Osteocyte (in vitro differentiated cells): ENCODE data around the gene IGLON5. TPM values are rescaled to one million over a fixed set of nuclear protein-coding genes. Genes with fewer than 3 reads are reported as not detected.

ENCODE experiments used
- DNase-seq: peaks from one replicate; pipeline ENCODE4 v3.0.0; 2021; ENCODE audit warnings: mixed read lengths; ENCODE audit not compliant: unreplicated experiment; ENCODE audit errors: extremely low spot score
- H3K27ac Mint-ChIP-seq: one replicate; pipeline ENCODE4 v1.8.0; 2021; ENCODE audit warnings: mild to moderate bottlenecking, mixed read lengths; ENCODE audit not compliant: unreplicated experiment
- H3K27me3 Mint-ChIP-seq: one replicate; pipeline ENCODE4 v1.8.0; 2021; ENCODE audit warnings: mixed read lengths; ENCODE audit not compliant: unreplicated experiment
- H3K36me3 Mint-ChIP-seq: one replicate; pipeline ENCODE4 v1.8.0; 2021; ENCODE audit warnings: mixed read lengths; ENCODE audit not compliant: unreplicated experiment
- H3K4me1 Mint-ChIP-seq: one replicate; pipeline ENCODE4 v1.8.0; 2021; ENCODE audit warnings: mixed read lengths; ENCODE audit not compliant: unreplicated experiment
- H3K4me3 Mint-ChIP-seq: one replicate; pipeline ENCODE4 v1.8.0; 2021; ENCODE audit warnings: mild to moderate bottlenecking, moderate library complexity, mixed read lengths; ENCODE audit not compliant: unreplicated experiment
- H3K9me3 Mint-ChIP-seq: one replicate; pipeline ENCODE4 v1.8.0; 2021; ENCODE audit warnings: mixed read lengths; ENCODE audit not compliant: unreplicated experiment
- total RNA-seq: library from RNA; stranded (reverse); gene quantifications from 2 replicates; pipeline ENCODE4 v1.2.1, GENCODE V29; 2021
- TF ChIP-seq, protein P1 (sequence below): fragments of 200-600 bp; sonication (generic); IDR thresholded peaks from 2 replicates; pipeline ENCODE4 v1.5.0; 2021; ENCODE audit warnings: antibody characterized with exemption, mild to moderate bottlenecking, moderate library complexity

The IGLON5 gene
- total RNA-seq, 1 donor from 2014 or later: not detected

DNA sequence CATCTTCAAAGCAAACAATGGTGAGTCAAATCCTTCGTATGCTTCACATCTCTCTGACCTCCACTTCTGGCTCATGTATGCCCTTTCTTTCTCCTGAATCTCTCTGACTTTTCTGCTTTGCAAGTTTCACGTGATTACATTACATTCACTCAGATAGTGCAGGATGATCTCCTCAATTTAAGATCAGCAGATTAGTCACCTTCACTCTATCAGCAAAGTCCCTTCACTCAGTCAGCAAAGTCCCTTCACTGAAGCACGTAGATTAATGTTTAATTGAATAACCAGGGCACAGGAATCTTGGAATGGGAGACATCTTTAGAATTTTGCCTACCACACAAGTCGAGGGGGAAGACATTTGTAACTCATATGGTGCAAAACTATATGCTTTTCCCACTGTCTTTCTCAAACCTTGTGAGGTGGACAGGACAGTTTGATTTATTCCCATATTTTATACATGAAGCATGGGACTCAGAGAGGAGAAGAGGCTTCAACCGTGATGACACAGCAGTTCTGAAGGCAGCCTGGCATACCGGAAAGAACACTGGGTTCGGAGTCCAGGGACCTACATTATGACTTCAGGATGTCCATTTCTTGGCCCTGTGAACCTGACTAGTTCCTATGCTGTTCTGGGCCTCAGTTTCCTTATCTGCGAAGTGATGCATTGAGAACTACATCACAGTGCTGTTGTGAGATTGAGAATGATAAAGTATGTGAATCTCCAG, 37.2 kb upstream of the IGLON5 start:
- peak; percentile 60 for DNase-seq
- TF ChIP-seq, protein P1, sequence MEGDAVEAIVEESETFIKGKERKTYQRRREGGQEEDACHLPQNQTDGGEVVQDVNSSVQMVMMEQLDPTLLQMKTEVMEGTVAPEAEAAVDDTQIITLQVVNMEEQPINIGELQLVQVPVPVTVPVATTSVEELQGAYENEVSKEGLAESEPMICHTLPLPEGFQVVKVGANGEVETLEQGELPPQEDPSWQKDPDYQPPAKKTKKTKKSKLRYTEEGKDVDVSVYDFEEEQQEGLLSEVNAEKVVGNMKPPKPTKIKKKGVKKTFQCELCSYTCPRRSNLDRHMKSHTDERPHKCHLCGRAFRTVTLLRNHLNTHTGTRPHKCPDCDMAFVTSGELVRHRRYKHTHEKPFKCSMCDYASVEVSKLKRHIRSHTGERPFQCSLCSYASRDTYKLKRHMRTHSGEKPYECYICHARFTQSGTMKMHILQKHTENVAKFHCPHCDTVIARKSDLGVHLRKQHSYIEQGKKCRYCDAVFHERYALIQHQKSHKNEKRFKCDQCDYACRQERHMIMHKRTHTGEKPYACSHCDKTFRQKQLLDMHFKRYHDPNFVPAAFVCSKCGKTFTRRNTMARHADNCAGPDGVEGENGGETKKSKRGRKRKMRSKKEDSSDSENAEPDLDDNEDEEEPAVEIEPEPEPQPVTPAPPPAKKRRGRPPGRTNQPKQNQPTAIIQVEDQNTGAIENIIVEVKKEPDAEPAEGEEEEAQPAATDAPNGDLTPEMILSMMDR: no peak
- Mint-ChIP-seq H3K27me3 (no peaks in the 10 kb centered on the region), H3K4me3 (no peak overlapping the region), H3K9me3 (peaks cover 15% of the 10 kb centered on the region), H3K4me1 (no peaks in the 10 kb centered on the region), H3K36me3 (no peaks in the 10 kb centered on the region), H3K27ac (no peak overlapping the region)

DNA sequence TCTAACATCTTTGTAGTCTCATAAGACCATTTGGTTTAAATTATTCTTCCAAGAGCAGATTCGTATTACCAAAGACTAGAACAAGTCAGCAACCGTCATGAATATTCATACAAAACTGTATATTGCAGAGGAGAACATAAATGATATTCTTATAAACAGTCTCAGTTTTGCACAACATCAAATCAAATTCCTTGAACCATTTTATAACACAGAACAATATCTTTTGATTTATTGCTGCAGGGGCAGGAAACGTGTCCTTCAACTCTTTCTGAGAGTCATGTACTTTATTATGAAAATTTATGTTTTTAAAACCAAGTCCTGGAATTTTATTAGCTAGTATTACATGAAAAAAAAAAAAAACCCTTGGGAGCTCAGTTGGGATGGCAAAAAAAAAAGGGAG, 34.3 kb upstream of the IGLON5 start:
- Mint-ChIP-seq H3K27me3 (no peaks in the 10 kb centered on the region), H3K9me3 (peaks cover 20% of the 10 kb centered on the region), H3K4me1 (no peaks in the 10 kb centered on the region), H3K4me3 (no peak overlapping the region), H3K27ac (no peak overlapping the region), H3K36me3 (no peaks in the 10 kb centered on the region)
- TF ChIP-seq, protein P1: no peak
- DNase-seq: no peak

DNA sequence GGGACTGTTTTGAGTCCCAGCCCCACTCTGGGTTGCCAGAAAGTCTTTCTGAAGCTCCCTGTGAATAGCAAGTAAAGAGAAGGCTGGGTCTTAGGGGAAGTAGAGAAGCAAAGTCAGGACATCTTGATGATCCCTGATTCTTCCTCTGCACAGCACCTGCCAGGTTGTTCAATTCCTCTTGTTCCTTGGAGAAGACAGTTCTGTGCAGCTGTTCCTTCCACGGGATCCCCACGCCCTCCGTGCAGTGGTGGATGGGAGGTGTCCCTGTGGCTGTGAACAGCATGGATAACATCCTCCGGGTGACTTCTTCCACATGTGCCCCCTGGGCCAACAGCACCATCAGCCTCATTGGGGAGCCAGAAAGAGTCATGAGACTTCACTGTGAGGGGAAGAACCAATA, 29.1 kb upstream of the IGLON5 start:
- TF ChIP-seq, protein P1: no peak
- no peak for DNase-seq
- H3K9me3 Mint-ChIP-seq: peaks cover 20% of the 10 kb centered on the region
- H3K27ac Mint-ChIP-seq: no peak overlapping the region
- no peaks in the 10 kb centered on the region for H3K4me1 Mint-ChIP-seq
- no peaks in the 10 kb centered on the region for H3K27me3 Mint-ChIP-seq
- H3K4me3 Mint-ChIP-seq: no peak overlapping the region
- H3K36me3 Mint-ChIP-seq: no peaks in the 10 kb centered on the region

DNA sequence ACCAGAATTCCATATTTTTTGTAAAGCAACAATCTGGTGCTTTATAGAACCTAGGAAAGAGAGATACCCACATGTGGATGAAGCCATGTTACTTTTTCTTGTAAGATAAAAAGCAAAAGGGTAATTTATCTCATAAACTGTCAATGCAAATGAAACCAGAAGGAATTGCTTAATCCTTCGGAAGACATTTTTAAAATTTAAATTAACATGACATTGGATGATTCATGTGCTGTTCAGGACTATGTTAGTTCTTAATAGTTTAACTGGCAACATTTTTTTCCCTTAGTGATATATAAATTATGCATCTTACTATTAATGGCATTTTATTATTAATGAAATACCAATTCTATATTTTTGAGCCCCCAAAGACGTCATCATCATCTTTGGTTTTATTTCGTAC, 25.8 kb upstream of the IGLON5 start:
- TF ChIP-seq, protein P1: no peak
- no peaks in the 10 kb centered on the region for H3K27me3 Mint-ChIP-seq
- no peaks in the 10 kb centered on the region for H3K36me3 Mint-ChIP-seq
- H3K4me3 Mint-ChIP-seq: no peak overlapping the region
- peaks cover 17% of the 10 kb centered on the region for H3K9me3 Mint-ChIP-seq
- DNase-seq: no peak
- no peak overlapping the region for H3K27ac Mint-ChIP-seq
- no peaks in the 10 kb centered on the region for H3K4me1 Mint-ChIP-seq

DNA sequence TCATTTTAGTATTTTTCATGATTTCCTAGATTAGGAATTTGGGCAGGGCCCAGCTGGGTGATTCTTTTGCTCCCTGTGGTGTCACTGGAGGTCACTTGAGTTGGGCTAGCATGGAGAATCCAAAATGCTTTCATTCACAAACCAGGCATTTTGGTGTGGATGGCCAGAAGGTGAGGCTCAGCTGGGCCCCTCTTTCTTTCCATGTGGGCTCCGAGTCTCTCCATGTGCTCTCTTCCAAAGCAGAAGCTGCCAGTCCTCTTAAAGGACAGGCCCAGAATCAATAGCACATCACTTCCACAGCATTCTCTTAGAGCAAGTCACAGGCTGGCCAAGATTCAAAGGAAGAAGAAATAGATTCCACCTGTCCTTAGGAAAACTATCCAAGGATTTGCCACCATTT, 21.8 kb upstream of the IGLON5 start:
- peaks cover 6% of the 10 kb centered on the region for H3K9me3 Mint-ChIP-seq

More for the DNA sequence above, 21.8 kb upstream of the IGLON5 start:
- DNase-seq: no peak
- Mint-ChIP-seq H3K27ac (no peak overlapping the region), H3K4me1 (no peaks in the 10 kb centered on the region), H3K4me3 (no peak overlapping the region), H3K36me3 (no peaks in the 10 kb centered on the region), H3K27me3 (no peaks in the 10 kb centered on the region)
- TF ChIP-seq, protein P1: no peak
